ENCODE measurements around the gene ADAP2. TPM values are rescaled to one million over a fixed set of nuclear protein-coding genes. Genes with fewer than 3 reads are reported as not detected.

Gene ADAP2
- total RNA-seq, result 12.5 TPM

GRCh38 chr17:30921544-30922196, at the start of gene ADAP2:
TSS of gene ADAP2 (plus strand) at chr17:30921945. CDS start at chr17:30922015, 70 bp downstream.
- intact Hi-C loops (cut with DNase I), result no loop called here
- H3K27me3 ChIP-seq, result peaks cover 8% of the 10 kb centered on the region
- peaks cover 0 to 3% of the 10 kb centered on the region in 2 donors for H3K4me1 ChIP-seq
- TF ChIP-seq, protein P1, sequence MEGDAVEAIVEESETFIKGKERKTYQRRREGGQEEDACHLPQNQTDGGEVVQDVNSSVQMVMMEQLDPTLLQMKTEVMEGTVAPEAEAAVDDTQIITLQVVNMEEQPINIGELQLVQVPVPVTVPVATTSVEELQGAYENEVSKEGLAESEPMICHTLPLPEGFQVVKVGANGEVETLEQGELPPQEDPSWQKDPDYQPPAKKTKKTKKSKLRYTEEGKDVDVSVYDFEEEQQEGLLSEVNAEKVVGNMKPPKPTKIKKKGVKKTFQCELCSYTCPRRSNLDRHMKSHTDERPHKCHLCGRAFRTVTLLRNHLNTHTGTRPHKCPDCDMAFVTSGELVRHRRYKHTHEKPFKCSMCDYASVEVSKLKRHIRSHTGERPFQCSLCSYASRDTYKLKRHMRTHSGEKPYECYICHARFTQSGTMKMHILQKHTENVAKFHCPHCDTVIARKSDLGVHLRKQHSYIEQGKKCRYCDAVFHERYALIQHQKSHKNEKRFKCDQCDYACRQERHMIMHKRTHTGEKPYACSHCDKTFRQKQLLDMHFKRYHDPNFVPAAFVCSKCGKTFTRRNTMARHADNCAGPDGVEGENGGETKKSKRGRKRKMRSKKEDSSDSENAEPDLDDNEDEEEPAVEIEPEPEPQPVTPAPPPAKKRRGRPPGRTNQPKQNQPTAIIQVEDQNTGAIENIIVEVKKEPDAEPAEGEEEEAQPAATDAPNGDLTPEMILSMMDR (IDR thresholded peaks at IDR 0.05), result no peak
- H3K4me3 ChIP-seq, result peak within 1 kb of the TSS; percentile 54 to 63
- H3K27ac ChIP-seq, result no peak within 1 kb of the TSS
- DNase-seq (ENCODE audit: low spot score in 2 of 2), result peak in 1 of 2 donors; percentile 72
- no peaks in the 10 kb centered on the region for H3K36me3 ChIP-seq
- no peaks in the 10 kb centered on the region for H3K9me3 ChIP-seq

DNA sequence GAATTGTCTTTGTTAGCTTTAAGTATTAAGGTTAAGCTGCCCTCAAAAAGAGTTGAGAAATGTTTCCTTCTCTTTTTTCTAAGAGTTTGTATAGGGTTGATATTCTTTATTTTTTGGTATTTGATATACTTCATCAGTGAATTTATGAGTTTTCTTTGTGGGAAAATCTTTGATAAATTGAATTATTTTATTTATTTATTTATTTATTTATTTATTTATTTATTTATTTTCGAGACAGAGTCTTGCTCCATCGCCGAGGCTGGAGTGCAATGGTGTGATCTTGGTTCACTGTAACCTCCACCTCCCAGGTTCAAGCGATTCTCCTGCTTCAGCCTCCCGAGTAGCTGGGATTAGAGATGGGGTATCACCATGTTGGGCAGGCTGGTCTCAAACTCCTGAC, 35.6 kb upstream of the ADAP2 start:
- DNase-seq (ENCODE audit: low spot score in 2 of 2), result no peak
- H3K36me3 ChIP-seq, result peaks cover 0 to 3% of the 10 kb centered on the region in 2 donors
- no peaks in the 10 kb centered on the region for H3K4me1 ChIP-seq
- H3K9me3 ChIP-seq, result no peaks in the 10 kb centered on the region
- intact Hi-C loops (cut with DNase I), result no loop called here
- H3K27me3 ChIP-seq, result no peaks in the 10 kb centered on the region
- no peak overlapping the region for H3K4me3 ChIP-seq
- TF ChIP-seq, protein P1 (IDR thresholded peaks at IDR 0.05), result no peak
- H3K27ac ChIP-seq, result no peak overlapping the region

DNA sequence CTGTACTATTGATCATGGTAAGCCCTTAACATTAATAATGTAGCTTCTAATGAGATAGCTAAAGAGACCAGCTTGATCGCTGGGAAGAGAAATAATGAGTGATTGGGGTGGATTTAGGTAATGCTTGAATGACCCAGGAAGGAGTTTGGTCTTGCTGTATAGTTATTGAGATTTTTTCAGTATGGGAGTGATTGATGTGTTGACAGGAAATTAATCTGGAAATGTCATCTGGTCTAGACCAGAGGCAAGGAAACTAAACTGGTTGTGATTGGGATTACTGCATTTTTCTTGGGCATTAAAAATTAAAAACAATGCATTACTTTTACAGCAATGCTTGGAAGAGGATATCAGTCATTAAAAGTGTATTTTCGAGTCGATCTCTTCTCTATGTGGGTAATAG, 27.5 kb upstream of the ADAP2 start:
- H3K9me3 ChIP-seq, result no peaks in the 10 kb centered on the region
- no peak for DNase-seq (ENCODE audit: low spot score in 2 of 2)
- peaks cover 0 to 22% of the 10 kb centered on the region in 2 donors for H3K36me3 ChIP-seq
- no peak overlapping the region for H3K27ac ChIP-seq
- TF ChIP-seq, protein P1 (IDR thresholded peaks at IDR 0.05), result no peak
- no peaks in the 10 kb centered on the region for H3K27me3 ChIP-seq
- H3K4me3 ChIP-seq, result no peak overlapping the region
- intact Hi-C loops (cut with DNase I), result no loop called here
- H3K4me1 ChIP-seq, result no peaks in the 10 kb centered on the region

GRCh38 chr17:30897311-30897710, 24.4 kb upstream of the ADAP2 start:
- intact Hi-C loops (cut with DNase I), result no loop called here
- H3K4me3 ChIP-seq, result no peak overlapping the region
- H3K27ac ChIP-seq, result no peak overlapping the region
- TF ChIP-seq, protein P1 (IDR thresholded peaks at IDR 0.05), result no peak
- peaks cover 6 to 26% of the 10 kb centered on the region in 2 donors for H3K36me3 ChIP-seq
- H3K9me3 ChIP-seq, result no peaks in the 10 kb centered on the region
- no peaks in the 10 kb centered on the region for H3K4me1 ChIP-seq
- H3K27me3 ChIP-seq, result no peaks in the 10 kb centered on the region
- no peak for DNase-seq (ENCODE audit: low spot score in 2 of 2)

DNA sequence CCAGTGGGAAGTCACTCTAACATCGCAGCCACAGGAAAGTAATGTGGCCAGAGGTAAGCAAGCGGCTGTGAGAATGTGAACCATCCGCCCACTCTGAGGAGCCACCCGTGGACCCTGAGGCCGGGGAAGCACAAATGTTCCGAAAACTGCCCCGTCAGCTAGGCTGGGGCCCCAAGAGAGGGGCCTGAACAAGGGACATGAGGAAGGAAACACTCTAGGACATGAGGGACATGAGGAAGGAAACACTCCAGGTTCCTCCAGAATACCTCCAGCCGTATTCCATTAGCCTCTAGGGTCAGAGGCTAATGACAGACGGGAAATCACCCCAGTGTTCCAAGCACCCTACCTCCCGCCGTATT, 16.0 kb upstream of the ADAP2 start:
- Histone ChIP-seq H3K27ac (peak overlapping the region; percentile 75 to 90), H3K4me3 (peak overlapping the region; percentile 59 to 78), H3K4me1 (peaks cover 0 to 13% of the 10 kb centered on the region in 2 donors), H3K27me3 (no peaks in the 10 kb centered on the region), H3K36me3 (peaks cover 0 to 15% of the 10 kb centered on the region in 2 donors), H3K9me3 (no peaks in the 10 kb centered on the region)
- DNase-seq (ENCODE audit: low spot score in 2 of 2), result no peak
- TF ChIP-seq, protein P1 (IDR thresholded peaks at IDR 0.05), result no peak
- intact Hi-C loops (cut with DNase I), result loop anchor here (1.0 to 2.0 kb wide), 2 partner anchors 65 to 311 kb away; partner anchors contain the start of gene RNF135
